HG02870 (cell line): ENCODE results near the gene ANKRD42.
"Not testable (repeated sequence)": the region's sequence is repeated elsewhere in the genome, so short reads cannot be mapped to it uniquely, and the experiment has no call there.

Experiments
- ATAC-seq: cut with Tn5 transposase; IDR thresholded peaks from one replicate; pipeline ENCODE4 v1.9.1; 2021; ENCODE audit warnings: mild to moderate bottlenecking, moderate library complexity; ENCODE audit not compliant: unreplicated experiment

Gene ANKRD42

DNA sequence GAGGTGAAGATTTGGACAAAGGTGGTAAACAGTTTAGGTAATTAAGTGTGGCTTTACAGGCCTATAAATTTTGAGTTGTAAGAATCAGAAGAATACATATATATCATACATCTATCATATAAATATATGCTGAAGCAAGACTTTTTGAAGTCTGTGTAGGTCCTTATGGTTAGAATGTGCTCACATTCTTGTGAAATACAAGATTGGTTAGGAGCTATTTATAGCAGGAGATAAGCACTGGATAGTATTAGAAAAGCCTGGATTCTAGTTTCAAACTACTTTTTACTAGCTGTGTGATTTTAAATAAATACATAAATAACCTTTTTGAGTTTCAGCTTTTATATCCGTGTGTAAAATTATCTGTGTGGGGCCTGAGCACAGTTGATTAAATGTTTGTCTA, 42.3 kb downstream of the ANKRD42 start:
- no peak for ATAC-seq

DNA sequence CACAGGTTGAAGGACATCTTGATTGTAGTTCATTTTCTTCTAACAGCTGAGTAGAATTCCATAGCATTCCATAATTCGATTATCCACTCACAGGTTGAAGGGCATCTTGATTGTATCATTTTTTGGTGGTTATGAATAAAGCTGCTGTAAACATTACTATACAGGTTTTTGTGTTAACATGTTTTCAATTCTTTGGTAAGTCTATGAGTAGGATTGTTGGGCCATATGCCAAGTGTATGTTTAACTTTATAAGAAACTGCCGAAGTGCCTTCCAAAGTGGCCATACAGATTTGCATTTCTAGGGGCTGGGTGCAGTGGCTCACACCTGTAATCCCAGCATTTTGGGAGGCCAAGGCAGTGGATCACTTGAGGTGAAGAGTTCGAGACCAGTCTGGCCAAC, 44.6 kb downstream of the ANKRD42 start:
- ATAC-seq, result no peak

DNA sequence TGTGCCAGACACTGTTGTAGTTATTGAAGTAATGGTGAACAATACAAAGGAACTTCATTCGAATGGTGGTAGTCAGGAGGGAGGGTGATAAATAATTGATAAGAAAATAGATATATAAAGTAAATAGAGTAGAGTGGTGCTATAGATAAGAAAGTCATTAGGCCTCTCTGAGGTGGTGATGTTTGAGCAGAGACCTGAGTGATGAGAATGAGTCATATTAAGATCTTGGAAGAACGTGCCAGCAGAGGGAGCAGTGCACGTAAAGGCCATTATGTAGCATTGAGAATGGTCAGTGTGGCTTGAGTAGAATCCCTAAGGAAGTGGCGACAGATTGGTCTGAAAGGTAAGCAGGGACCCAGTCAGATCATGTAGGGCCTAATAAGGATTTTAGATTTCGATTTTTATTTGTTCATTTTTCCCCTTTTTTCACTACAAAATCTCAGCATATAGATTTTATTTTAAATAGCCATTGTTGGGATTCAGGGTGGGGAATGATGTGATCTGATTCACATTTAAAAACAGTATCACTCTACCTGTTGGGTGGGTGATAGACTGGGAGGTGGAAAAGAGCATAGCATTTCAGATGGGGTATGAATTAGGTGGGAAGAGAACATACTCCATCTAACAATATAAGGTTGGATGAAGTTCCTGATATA, 47.9 kb downstream of the ANKRD42 start:
- ATAC-seq, result peak; percentile 86

DNA sequence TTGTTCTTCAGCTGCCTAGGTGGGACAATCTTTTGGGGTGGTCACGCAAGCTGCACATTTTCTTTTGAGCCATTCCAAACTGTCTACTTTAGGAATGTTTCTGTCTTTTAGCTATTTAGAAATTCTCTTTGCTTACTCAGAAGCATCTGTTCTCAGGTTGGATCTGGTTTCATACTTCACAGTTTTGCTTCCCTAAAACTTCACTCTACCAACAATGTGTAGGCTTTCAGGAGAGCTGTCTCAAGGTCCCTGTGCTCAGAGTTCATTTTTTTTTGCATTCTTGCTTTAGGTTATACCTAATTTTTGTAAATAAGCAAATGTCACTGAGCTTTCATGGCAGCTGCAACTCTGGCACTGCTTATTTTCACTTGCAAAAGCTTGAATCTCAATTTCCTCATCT, 55.9 kb downstream of the ANKRD42 start:
- no peak for ATAC-seq

DNA sequence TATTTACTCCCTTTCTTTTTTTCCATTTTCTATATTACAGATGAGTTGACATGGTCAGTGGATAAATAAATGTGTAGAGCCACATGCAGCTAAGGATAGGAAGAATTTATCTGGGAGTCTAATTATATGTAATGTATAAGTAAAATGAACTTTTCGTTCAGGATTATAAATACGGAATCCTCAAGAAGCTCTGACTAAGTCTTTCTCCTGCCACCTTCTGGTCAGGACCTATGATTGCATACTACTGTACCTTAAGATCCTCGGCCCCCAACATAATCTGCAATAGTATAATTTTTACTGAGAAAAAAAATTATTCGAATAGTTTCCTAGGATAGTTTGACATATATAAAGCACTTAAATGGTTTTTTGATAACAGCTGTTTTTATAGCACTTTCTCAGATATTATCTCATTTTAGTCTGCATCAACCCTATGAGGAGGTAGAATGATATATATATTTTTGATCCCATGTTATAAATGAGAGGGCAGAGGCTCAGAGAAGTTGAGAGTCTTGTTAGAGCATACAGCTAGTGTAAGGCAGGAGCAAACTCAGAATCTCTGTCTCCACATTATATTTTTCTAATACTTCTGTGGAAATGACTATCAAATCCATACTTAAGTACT, 56.6 kb downstream of the ANKRD42 start:
- peak; percentile 65 for ATAC-seq

DNA sequence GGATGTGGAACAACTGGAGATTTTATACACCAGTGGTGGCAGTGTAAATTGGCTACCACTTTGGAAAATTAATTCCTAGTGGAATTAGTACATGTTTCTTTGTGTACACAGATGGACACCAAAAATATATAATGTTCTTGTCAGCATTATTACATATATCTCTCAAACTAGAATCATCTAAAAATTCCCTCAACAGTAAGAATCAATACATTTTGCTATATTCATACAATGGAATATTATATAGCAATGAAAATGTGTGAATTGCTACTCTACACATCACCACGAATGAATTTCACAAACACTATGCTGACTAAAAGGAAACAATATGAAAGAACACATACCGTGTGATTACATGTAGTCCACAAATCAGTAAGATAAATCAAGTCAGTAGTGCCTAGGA, 58.8 kb downstream of the ANKRD42 start:
- no peak for ATAC-seq

DNA sequence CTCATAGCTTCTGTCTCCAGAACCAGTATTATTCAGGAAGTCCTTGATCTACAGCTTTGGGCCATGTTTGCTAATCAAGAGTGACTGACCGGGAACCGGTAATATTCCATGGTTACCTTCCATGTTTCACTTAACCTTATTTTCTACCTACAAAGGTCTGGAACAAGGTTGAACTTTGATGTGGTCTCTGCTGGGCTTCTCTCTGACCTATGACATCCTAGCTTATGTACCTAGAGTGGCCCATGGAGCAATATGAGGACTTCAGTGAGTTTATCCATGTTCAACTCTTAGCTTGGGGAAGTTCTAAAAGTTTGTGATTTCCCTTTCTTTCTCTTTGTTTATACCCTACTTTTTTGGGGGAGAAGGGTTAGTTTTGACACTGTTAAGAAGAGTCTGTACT, 59.4 kb downstream of the ANKRD42 start:
- ATAC-seq, result no peak

DNA sequence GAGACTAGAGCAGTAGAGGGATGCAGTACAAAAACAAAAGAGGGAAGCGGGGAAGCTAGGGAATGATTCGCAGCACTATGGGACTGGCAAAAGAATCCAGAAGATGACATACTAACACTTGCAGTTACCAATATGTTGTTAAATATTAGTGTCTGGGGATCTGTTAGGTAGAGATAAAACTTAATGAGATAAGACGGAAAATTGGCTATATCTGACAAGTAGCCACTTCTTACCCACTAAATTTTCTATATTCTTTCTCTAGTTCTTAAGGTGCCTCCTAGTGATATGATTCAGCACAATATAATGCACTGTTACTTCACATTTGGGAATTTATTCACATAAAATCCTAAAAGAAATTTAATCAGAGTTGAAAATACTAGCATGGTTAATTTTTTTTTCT, 61.9 kb downstream of the ANKRD42 start:
- no peak for ATAC-seq

DNA sequence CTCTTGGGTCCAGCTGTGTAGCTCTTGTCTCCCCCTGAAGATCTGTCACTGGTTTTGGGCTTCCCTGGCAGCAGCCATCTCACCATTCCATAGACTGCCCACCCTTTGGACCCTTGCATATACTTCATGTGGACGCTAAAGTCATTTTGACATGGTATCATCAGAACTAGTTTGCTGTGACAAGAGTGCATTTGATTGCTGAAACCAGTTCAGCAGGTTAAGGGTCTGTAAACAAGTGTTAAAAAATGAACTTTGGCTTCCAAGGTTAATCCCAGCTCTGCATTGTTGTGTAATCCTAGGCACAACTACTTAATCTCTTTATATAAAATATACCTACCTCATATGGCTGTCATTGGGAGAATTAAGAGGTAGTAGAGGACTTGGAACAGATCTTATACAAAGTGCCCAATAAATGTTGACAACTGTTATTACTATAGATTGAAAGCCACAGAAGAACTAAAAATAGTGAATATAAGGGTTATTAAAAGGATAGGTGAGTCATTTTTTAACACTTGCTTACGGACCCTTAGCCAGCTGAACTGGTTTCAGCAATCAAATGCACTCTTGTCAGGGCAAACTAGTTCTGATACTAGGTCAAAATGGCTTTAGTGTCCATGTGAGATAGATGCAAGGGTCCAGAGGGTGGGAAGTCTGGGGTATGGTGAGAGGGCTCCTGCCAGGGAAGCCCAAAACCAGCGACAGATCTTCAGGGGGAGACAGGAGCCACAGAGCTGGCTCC, 63.3 kb downstream of the ANKRD42 start:
- no peak for ATAC-seq

DNA sequence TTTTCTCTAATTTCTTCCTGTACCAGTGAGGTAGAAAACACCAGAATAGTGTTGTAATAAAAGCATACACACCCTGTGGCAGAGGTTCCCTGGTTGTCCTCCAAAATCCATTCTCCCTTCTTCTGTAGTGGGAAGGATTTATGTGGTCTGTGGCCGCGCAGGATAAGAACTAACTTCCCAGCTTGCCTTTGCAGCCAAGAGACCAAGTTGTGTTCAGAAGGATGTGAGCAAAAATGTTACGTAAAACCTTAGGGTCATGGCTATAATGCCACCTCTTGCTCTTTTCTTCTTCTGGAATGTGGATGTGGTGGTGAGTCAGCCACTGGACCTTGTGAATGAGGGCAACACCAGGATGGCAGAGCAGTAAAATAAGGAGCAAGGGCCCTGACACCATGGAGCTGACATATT, 64.3 kb downstream of the ANKRD42 start:
- no peak for ATAC-seq

DNA sequence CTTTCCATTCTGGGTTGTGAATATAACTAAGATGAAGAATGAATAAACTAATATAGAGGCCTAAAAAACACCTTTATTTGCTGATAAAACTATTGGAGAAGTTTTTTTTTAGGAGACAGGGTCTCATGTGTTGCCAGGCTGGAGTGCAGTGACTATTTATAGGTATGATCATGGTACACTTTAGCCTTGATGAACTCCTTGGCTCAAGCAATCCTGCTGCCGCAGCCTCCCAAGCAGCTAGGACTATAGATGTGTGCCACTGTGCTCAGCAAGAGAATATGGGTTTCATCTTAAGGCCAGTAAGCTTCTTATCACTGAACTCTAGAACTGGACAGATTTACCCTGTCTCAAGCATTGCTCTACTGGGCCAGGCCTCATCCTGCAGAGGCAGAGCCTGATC, 66.0 kb downstream of the ANKRD42 start:
- no peak for ATAC-seq

DNA sequence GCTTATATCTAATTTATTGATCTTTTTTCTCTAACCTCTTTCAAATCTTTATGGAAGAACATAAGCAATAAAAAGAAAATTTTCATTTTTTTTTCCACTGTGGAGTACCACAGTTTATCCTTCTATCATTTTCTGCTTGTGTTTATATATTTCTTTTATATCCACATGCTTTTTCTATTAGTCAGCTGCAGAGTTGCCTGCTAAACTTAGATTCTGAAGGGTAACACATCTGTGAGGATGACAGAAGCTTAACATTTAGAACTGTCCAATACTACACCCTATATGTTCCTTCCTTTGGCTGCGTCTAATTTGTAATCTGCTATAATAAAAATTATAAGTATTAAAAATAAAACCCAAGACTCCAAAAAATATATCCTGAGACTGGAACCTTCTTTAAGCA, 71.8 kb downstream of the ANKRD42 start:
- no peak for ATAC-seq

DNA sequence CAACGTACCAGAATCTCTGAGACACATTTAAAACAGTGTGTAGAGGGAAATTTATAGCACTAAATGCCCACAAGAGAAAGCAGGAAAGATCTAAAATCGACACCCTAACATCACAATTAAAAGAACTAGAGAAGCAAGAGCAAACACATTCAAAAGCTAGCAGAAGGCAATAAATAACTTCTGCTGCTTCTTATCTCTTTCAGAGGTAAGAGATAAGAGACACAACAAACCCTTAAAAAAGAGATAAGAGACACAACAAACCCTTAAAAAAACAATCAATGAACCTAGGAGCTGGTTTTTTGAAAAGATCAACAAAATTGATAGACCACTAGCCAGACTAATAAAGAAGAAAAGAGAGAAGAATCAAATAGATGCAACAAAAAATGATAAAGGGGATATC, 75.6 kb downstream of the ANKRD42 start:
- ATAC-seq, result not testable (repeated sequence)

DNA sequence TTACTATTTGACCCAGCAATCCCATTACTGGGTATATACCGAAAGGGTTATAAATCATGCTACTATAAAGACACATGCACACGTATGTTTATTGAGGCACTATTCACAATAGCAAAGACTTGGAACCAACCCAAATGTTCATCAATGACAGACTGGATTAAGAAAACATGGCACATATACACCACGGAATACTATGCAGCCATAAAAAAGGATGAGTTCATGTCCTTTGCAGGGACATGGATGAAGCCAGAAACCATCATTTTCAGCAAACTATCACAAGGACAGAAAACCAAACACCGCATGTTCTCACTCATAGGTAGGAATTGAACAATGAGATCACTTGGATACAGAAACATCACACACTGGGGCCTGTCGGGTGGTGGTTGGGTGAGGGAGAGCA, 78.2 kb downstream of the ANKRD42 start:
- not testable (repeated sequence) for ATAC-seq

DNA sequence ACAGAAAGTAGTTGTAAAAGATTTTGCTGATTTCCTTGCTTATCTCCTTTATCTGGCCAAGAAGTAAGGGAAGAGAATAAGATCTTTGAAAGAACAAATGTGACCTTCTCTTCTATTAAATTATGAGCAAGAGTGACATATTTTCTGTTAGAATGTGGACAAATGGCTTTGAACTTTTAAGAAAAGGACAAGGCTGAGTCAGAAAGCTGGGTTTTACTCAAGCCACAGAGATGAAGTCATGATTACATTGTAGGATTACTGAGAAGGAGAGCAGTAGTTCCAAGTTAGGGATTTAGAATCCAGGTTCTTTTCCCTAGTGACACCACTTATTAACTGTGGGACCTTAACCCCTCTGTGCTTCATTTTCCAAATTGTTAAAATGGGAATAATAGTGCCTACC, 79.1 kb downstream of the ANKRD42 start:
- ATAC-seq, result no peak

DNA sequence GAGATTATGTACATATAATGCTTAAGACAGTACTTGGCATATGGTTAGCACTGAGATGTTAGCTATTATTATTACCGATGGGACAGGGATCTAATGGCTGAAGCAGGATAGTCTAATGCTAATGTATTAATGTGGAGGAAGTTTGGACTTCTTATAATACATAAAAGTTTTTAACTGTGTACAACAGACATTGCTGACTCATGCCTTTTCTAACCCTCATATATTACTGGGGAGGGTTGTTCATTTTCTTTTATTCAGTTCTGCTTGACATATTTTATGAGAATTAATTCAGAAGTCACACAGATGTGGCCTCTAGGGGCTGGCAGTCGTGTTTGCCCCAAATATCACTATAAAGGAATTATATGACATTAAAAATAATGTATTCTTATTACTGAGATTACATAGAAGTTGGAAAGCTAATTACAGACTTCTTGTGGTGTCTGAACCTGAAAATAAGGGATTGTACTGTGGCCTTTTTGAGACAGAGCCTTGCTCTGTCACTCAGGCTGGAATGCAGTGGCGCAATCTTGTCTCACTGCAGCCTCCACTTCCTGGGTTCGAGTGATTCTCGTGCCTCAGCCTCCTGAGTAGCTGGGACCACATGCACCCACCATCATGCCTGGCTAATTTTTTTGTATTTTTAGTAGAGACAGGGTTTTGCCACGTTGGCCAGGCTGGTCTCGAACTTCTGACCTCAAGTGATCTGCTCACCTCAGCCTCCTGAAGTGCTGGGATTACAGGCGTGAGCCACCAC, 82.6 kb downstream of the ANKRD42 start:
- no peak for ATAC-seq

DNA sequence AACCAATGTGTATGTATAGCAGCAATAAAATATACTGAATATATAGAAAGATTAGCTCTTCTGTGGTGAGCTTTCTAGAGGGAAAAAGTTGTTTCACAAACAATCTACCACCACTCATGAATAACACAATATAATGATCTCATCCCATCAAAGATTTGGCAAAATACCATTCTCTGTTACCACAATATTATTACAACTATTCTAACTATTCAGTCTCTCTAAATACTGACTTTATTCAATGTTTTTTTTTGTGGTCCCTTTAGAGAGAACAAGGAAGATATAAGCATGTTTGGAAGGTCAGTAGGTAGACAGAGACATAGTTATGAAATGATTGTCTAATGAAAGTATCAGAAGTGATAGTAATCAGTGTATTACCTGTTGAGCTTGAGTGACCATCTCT, 84.8 kb downstream of the ANKRD42 start:
- ATAC-seq, result no peak

DNA sequence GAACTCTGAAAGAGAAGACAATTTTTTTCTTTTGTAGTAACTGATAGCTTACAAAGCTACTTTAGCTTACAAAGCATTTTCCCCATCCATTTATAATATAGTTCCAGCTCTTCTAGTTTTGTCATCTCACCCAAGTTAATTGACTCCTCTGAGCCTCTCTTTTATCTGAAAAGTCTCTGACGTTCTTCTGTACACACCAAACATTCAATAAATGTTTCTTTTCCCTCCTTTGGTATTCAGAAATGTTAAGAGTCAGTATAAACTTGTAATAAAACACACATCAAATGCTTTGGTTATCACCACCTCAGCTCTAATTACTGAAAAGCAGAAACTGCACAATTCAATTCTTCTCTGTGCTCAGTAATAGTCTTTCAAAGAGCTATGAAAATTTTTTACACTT, 86.7 kb downstream of the ANKRD42 start:
- ATAC-seq, result no peak

DNA sequence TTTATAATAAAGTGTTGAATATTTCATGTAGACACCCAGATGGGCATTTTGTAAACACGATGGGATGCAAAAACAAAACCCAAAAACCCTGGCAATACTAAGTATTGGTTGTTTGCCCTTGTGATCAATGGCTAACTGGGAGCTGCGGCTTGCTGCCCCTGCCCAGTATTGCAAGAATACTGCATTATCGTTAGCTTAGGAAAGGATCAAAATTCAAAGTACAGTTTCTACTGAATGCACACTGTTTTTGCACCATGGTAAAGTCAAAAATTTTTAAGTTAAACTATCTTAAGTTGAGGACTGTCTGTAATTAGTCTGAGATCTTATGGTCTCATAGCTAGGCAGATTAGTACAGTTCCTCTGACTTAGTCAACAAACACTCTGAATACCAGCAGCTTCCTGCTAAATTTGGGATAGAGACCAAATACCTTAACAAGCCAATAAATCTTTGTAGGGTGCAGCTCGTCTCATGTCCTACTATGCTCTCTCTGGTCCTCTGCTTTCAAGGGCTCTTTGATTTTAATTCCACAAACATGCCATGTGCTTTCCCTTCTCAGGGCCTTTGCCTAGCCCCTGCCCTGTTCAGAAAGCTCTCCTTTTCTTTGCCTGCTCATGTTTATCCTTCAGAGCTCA, 88.7 kb downstream of the ANKRD42 start:
- ATAC-seq, result no peak

DNA sequence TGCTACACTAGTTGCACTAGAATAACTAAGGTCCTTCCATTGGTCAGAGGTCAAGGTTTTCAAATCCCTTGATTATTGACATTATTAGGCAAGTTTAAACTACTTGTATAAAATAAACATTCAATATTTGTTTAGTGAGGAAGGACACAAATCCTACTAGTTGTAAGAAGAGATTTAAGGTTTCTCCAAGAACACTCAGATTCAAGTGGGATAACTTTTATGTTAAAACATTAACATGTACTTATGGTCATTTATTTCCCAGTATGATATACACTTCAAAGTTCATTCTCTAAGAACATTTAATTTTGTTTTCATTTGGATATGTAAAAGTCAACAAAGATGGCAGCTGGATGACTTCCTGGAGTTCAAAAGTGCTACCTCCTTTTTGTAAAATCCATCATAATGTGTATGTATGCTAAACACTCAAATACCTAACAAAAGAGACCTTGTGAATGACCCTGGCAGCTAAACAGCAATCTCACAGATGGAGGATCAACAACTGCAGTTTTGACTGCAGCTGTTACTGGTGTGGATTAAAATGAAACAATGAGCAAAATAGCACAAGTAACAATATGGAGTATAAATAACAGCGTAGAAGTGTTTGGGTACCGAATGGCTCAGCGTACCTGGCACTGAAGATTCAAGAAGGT, 91.1 kb downstream of the ANKRD42 start:
- no peak for ATAC-seq
